Right lobe of liver (tissue), 4 donors: Measurements from ENCODE around the gene EHMT2.

Experiments
- CTCF ChIP-seq, 4 donors: fragments of 200-600 bp in 3 of 4; fragments of 450-650 bp in 1 of 4; IDR thresholded peaks; one replicate each; pipeline versions ENCODE4 v1.5.1 to v1.8.0; 2016 to 2022; ENCODE audit warnings: antibody characterized with exemption in 4 of 4, mild to moderate bottlenecking in 2 of 4
- POLR2A ChIP-seq: fragments of 450-650 bp; IDR thresholded peaks from one replicate; pipeline ENCODE4 v1.6.1; 2017; ENCODE audit warnings: antibody characterized with exemption, mild to moderate bottlenecking
- donor health status: DM: no; HTN: no; CAD: no.
- donor health status: DM: no; HTN: no; CAD: no.
- donor health status: DM: no; HTN: yes; CAD: no.

GRCh38 chr6:31844507-31844906 is 53.0 kb downstream of the EHMT2 start:
- TF ChIP-seq CTCF (IDR thresholded peaks at IDR 0.05) = no peak
- TF ChIP-seq POLR2A = no peak
